CD14-positive monocyte (primary cell): Measurements from ENCODE around the gene UGGT1. TPM values are rescaled to one million over a fixed set of nuclear protein-coding genes. Genes with fewer than 3 reads are reported as not detected.

Source experiments
- DNase-seq, 3 donors: peaks; one replicate each; pipeline ENCODE4 v3.0.0-alpha.2; 2011 to 2022
- H2AFZ ChIP-seq: 2 replicates; pipeline ENCODE4 v1.6.0; 2012; ENCODE audit warnings: mild to moderate bottlenecking, low read depth, low read length, inconsistent platforms; ENCODE audit not compliant: insufficient read depth, poor library complexity, severe bottlenecking
- H3K27ac ChIP-seq, 2 donors: 1 replicate in 1 of 2; 2 replicates in 1 of 2; pipeline ENCODE4 v1.5.1; 2012 to 2013; ENCODE audit warnings: low read length in 2 of 2, control low read depth in 1 of 2, inconsistent platforms in 1 of 2, low read depth in 1 of 2, mild to moderate bottlenecking in 1 of 2
- H3K27me3 ChIP-seq, 2 donors: one replicate each; pipeline versions ENCODE4 v1.6.0 to v1.6.1; 2011 to 2013; ENCODE audit warnings: low read length in 2 of 2; ENCODE audit not compliant: control insufficient read depth in 2 of 2, insufficient read depth in 2 of 2
- H3K36me3 ChIP-seq, 2 donors: replicated peaks in 1 of 2; 1 replicate in 1 of 2; 2 replicates in 1 of 2; pipeline versions ENCODE4 v1.5.1 to v1.6.1; 2012 to 2013; ENCODE audit warnings: low read length in 2 of 2, control low read depth in 1 of 2, inconsistent platforms in 1 of 2, mild to moderate bottlenecking in 1 of 2; ENCODE audit not compliant: insufficient read depth in 2 of 2, control insufficient read depth in 1 of 2
- H3K4me1 ChIP-seq, 2 donors: 1 replicate in 1 of 2; 2 replicates in 1 of 2; pipeline versions ENCODE4 v1.5.1 to v1.6.1; 2012 to 2013; ENCODE audit warnings: low read length in 2 of 2, control low read depth in 1 of 2, inconsistent platforms in 1 of 2, mild to moderate bottlenecking in 1 of 2, moderate library complexity in 1 of 2; ENCODE audit not compliant: insufficient read depth in 2 of 2, control insufficient read depth in 1 of 2
- H3K4me2 ChIP-seq: replicated peaks from 2 replicates; pipeline ENCODE3; 2012; ENCODE audit warnings: low read length, moderate library complexity, mild to moderate bottlenecking; ENCODE audit not compliant: poor library complexity, severe bottlenecking; ENCODE audit errors: extremely low read depth
- H3K4me3 ChIP-seq, 3 experiments: fragments of 200-600 bp in 1 of 3; sonication (generic) in 1 of 3; replicated peaks in 1 of 3; 1 replicate in 2 of 3; 2 replicates in 1 of 3; pipeline ENCODE4 v1.5.1; 2011 to 2013; ENCODE audit warnings: low read length in 3 of 3, mild to moderate bottlenecking in 3 of 3, control low read depth in 2 of 3, low read depth in 2 of 3, inconsistent platforms in 1 of 3, moderate library complexity in 1 of 3
- H3K79me2 ChIP-seq: 2 replicates; pipeline ENCODE4 v1.6.0; 2012; ENCODE audit warnings: mild to moderate bottlenecking, control low read depth, inconsistent platforms, low read length, moderate library complexity; ENCODE audit not compliant: insufficient read depth
- H3K9ac ChIP-seq: 2 replicates; pipeline ENCODE4 v1.6.0; 2017; ENCODE audit warnings: low read length, mild to moderate bottlenecking; ENCODE audit not compliant: insufficient read depth, poor library complexity, severe bottlenecking
- H3K9me3 ChIP-seq, 2 donors: replicated peaks in 1 of 2; 1 replicate in 1 of 2; 2 replicates in 1 of 2; pipeline versions ENCODE4 v1.5.1 to v1.6.1; 2012 to 2013; ENCODE audit warnings: low read length in 2 of 2, control low read depth in 1 of 2; ENCODE audit not compliant: control insufficient read depth in 1 of 2, insufficient read depth in 1 of 2
- H4K20me1 ChIP-seq: 2 replicates; pipeline ENCODE4 v1.6.0; 2012; ENCODE audit warnings: mild to moderate bottlenecking, low read length, control low read depth, moderate library complexity; ENCODE audit not compliant: insufficient read depth
- H3K27ac Mint-ChIP-seq, 7 donors: one replicate each; pipeline ENCODE4 v1.8.0; 2020; ENCODE audit warnings: mild to moderate bottlenecking in 7 of 7, mixed read lengths in 7 of 7, moderate library complexity in 6 of 7, inconsistent platforms in 2 of 7
- H3K27me3 Mint-ChIP-seq, 3 donors: one replicate each; pipeline ENCODE4 v1.8.0; 2021 to 2022; ENCODE audit warnings: low read depth in 3 of 3, mild to moderate bottlenecking in 3 of 3, mixed read lengths in 3 of 3, moderate library complexity in 3 of 3, inconsistent platforms in 1 of 3
- H3K36me3 Mint-ChIP-seq, 2 donors: one replicate each; pipeline ENCODE4 v1.8.0; 2020; ENCODE audit warnings: mixed read lengths in 2 of 2, inconsistent platforms in 1 of 2, mild to moderate bottlenecking in 1 of 2
- H3K4me1 Mint-ChIP-seq: one replicate; pipeline ENCODE4 v1.8.0; 2020; ENCODE audit warnings: mild to moderate bottlenecking, mixed read lengths
- H3K4me3 Mint-ChIP-seq, 2 donors: one replicate each; pipeline ENCODE4 v1.8.0; 2020; ENCODE audit warnings: mild to moderate bottlenecking in 2 of 2, mixed read lengths in 2 of 2, moderate library complexity in 1 of 2
- H3K9me3 Mint-ChIP-seq, 7 donors: one replicate each; pipeline ENCODE4 v1.8.0; 2020 to 2022; ENCODE audit warnings: mixed read lengths in 7 of 7, mild to moderate bottlenecking in 6 of 7, moderate library complexity in 6 of 7, inconsistent platforms in 2 of 7
- CTCF ChIP-seq: fragments of 200-600 bp; IDR thresholded peaks from one replicate; pipeline ENCODE4 v1.8.0; 2022; ENCODE audit warnings: antibody characterized with exemption, mild to moderate bottlenecking
- WGBS: methylation state at CpG from one replicate; pipeline ENCODE4 v1.1.5; 2013; ENCODE audit warnings: missing lambda C conversion rate; ENCODE audit not compliant: insufficient coverage; 5-methylcytosine and 5-hydroxymethylcytosine counted together
- intact Hi-C, 2 donors: fragments of 100-400 bp; cut with micrococcal nuclease; formaldehyde crosslinking; loops; one replicate each; pipeline versions ENCODE4 v1.15.0 to v1.15.1; 2023
- polyA plus RNA-seq, 3 donors: library from polyadenylated mRNA; depleted of rRNA in 1 of 3; unstranded in 2 of 3; stranded (reverse) in 1 of 3; fragments of 300-500 nt in 2 of 3; fragments of >200 nt in 1 of 3; fragmentation: Illumina TruSeq in 2 of 3; gene quantifications; 1 replicate in 2 of 3; 2 replicates in 1 of 3; pipeline ENCODE4 v1.2.3, GENCODE V29; 2012 to 2021

Gene UGGT1
- polyA plus RNA-seq, 3 donors: 8.7 to 15.8 (median 13.8) TPM

DNA sequence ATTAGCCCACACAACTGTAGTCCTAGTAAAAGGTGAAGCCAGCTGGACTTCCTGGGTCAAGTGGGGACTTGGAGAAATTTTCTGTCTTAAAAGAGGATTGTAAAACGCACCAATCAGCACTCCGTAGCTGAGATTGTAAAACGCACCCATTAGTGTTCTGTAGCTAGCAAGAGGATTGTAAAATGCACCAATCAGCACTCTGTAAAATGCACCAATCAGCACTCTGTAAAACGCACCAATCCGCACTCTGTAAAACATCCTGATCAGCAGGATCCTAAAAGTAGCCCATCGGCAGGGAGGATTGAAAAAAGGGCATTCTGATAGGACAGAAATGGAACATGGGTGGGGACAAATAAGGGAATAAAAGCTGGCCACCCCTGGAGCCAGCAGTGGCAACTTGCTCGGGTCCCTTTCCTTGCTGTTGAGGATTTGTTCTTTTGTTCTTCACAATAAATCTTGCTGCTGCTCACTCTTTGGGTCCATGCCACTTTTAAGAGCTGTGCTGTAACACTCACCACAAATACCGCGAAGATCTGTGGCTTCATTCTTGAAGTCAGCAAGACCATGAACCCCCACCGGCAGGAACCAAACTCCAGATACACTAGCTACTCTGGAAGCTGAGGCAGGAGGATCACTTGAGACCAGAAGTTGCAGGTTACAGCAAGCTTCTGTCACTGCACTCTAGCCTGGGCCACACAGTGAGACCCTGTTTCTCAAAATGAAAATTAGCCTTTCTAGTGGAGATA, 125.1 kb downstream of the UGGT1 start:
- no peaks in the 10 kb centered on the region for H3K36me3 ChIP-seq
- H3K4me1 ChIP-seq: peaks cover 6 to 13% of the 10 kb centered on the region in 2 donors
- H3K27me3 ChIP-seq: no peaks in the 10 kb centered on the region
- H3K9ac ChIP-seq: no peak overlapping the region
- H3K79me2 ChIP-seq: no peaks in the 10 kb centered on the region
- peak overlapping the region; percentile 9 for H2AFZ ChIP-seq
- H4K20me1 ChIP-seq: no peaks in the 10 kb centered on the region
- no peaks in the 10 kb centered on the region for H3K9me3 ChIP-seq
- Mint-ChIP-seq H3K27ac (no peak overlapping the region), H3K36me3 (no peaks in the 10 kb centered on the region), H3K4me3 (no peak overlapping the region), H3K4me1 (peaks cover 16% of the 10 kb centered on the region), H3K9me3 (peaks cover 3 to 4% (median 3%) of the 10 kb centered on the region in 7 donors), H3K27me3 (peaks cover 0 to 7% (median 5%) of the 10 kb centered on the region in 3 donors)
- no peak overlapping the region for H3K4me3 ChIP-seq
- H3K27ac ChIP-seq: no peak overlapping the region
- WGBS: 20% methylated on average over 4 of the region's 10 CpGs
- intact Hi-C loops: no loop called here
- H3K4me2 ChIP-seq: no peak overlapping the region
- no peak for DNase-seq
- no peak for TF ChIP-seq CTCF

GRCh38 chr2:128217671-128218070, 126.7 kb downstream of the UGGT1 start:
- peak overlapping the region in 6 of 7 donors; percentile 50 to 86 (median 69) for H3K27ac Mint-ChIP-seq
- peak overlapping the region; percentile 45 for H3K4me2 ChIP-seq
- no peak for TF ChIP-seq CTCF
- no peaks in the 10 kb centered on the region for H3K27me3 ChIP-seq
- peak overlapping the region; percentile 70 for H2AFZ ChIP-seq
- H3K27me3 Mint-ChIP-seq: peaks cover 0 to 7% (median 5%) of the 10 kb centered on the region in 3 donors
- H3K4me1 ChIP-seq: peaks cover 6 to 13% of the 10 kb centered on the region in 2 donors
- H3K36me3 ChIP-seq: no peaks in the 10 kb centered on the region
- 25% methylated on average over 2 of the region's 4 CpGs for WGBS
- no peaks in the 10 kb centered on the region for H3K9me3 ChIP-seq
- H3K79me2 ChIP-seq: no peaks in the 10 kb centered on the region
- peak; percentile 25 to 54 (median 42) for DNase-seq
- peak overlapping the region in 1 of 2 donors; percentile 62 for H3K27ac ChIP-seq
- no peaks in the 10 kb centered on the region for H4K20me1 ChIP-seq
- H3K9ac ChIP-seq: no peak overlapping the region
- no peaks in the 10 kb centered on the region for H3K36me3 Mint-ChIP-seq
- H3K4me1 Mint-ChIP-seq: peaks cover 16% of the 10 kb centered on the region
- H3K4me3 ChIP-seq: peak overlapping the region in 1 of 3 experiments; percentile 45
- H3K4me3 Mint-ChIP-seq: peak overlapping the region; percentile 59 to 78
- H3K9me3 Mint-ChIP-seq: peaks cover 3 to 4% (median 3%) of the 10 kb centered on the region in 7 donors
- intact Hi-C loops: no loop called here
